ENCODE measurements around the gene AARS2.

- TF ChIP-seq ZFX (IDR thresholded peaks at IDR 0.05; ENCODE audit: borderline replicate concordance) = no peak
- no peak for TF ChIP-seq CTCF (IDR thresholded peaks at IDR 0.05)
Measured at GRCh38 chr6:44353336-44353735, 40.2 kb upstream of the AARS2 start.

Data from 22Rv1 (cell line).